GM12801 (cell line): ENCODE results near the gene GALNT10.

Experiments
- CTCF ChIP-seq: IDR thresholded peaks from one replicate; pipeline ENCODE4 v1.5.1; 2011; ENCODE audit warnings: control low read depth; ENCODE audit not compliant: insufficient read length; ENCODE audit errors: extremely low read depth

GALNT10 gene

GRCh38 chr5:154260224-154260927 is 69.8 kb downstream of the GALNT10 start:
- TF ChIP-seq CTCF: no peak

- TF ChIP-seq CTCF: no peak
These were observed 71.8 kb downstream of the GALNT10 start for GRCh38 chr5:154262342-154262741.

- no peak for TF ChIP-seq CTCF
These were observed 74.1 kb downstream of the GALNT10 start for GRCh38 chr5:154264549-154265196.

- TF ChIP-seq CTCF: no peak
These were observed 74.8 kb downstream of the GALNT10 start for GRCh38 chr5:154265197-154265773.

GRCh38 chr5:154267516-154267915 is 77.0 kb downstream of the GALNT10 start:
- TF ChIP-seq CTCF: no peak

- no peak for TF ChIP-seq CTCF
These were observed 77.5 kb downstream of the GALNT10 start for GRCh38 chr5:154268073-154268472.

- no peak for TF ChIP-seq CTCF
These were observed 78.9 kb downstream of the GALNT10 start for GRCh38 chr5:154269414-154269813.
